Stimulated activated CD8-positive, alpha-beta memory T cell treated with anti-CD3 and anti-CD28 coated beads, Interleukin-4, amount 100 ng/mL, for 48 hours (primary cell): Measurements from ENCODE around the gene BCL3.
"Not testable (repeated sequence)": the region's sequence is repeated elsewhere in the genome, so short reads cannot be mapped to it uniquely, and the experiment has no call there.

Experiments
- DNase-seq: peaks from one replicate; pipeline ENCODE4 v3.0.0-alpha.2; 2020

The BCL3 gene

DNA sequence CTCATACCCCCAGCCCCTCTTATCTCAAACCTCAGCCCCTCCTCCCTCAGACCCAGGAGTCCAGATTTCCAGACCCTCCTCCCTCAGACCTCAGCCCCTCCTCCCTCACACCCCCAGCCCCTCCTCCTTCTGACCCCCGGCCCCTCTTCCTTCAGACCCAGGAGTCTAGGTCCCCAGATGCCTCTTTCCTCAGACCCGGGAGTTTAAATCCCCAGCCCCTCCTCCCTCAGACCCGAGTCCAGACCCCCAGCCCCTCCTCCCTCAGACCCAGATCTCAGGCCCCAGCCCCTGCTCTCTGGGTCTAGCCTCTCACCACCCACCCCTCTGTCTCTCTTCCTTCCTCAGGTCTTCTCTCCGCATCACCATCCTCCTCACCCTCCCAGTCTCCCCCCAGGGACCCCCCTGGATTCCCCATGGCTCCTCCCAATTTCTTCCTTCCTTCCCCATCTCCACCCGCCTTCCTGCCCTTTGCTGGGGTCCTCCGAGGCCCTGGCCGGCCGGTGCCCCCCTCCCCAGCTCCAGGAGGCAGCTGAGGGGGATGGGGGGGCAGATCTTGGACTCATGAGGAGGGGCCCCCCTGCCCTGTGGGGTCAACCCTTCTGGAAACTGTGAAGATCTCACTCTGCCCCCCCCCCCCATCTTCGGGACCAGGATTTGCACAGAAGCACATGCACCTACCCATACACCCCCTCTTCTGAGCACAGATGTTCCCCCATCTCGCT, 10.7 kb downstream of the BCL3 start:
- DNase-seq = no peak

DNA sequence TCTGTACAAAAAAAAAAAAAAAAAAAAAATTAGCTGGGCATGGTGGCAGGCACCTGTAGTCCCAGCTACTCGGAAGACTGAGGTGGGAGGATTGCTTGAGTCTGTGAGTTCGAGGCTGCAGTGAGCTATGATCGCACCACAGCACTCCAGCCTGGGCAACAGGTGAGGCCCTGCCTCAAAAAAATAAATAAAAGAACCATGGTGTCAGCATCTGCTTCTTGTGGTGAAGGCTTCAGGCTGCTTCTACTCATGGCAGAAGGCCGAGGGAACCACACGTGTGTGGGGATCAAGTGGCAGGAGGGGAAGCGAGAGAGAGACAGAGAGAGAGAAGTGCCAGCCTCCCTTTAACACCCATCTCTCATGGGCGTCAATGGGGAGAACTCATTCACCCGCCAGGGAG, 13.5 kb downstream of the BCL3 start:
- DNase-seq = no peak

DNA sequence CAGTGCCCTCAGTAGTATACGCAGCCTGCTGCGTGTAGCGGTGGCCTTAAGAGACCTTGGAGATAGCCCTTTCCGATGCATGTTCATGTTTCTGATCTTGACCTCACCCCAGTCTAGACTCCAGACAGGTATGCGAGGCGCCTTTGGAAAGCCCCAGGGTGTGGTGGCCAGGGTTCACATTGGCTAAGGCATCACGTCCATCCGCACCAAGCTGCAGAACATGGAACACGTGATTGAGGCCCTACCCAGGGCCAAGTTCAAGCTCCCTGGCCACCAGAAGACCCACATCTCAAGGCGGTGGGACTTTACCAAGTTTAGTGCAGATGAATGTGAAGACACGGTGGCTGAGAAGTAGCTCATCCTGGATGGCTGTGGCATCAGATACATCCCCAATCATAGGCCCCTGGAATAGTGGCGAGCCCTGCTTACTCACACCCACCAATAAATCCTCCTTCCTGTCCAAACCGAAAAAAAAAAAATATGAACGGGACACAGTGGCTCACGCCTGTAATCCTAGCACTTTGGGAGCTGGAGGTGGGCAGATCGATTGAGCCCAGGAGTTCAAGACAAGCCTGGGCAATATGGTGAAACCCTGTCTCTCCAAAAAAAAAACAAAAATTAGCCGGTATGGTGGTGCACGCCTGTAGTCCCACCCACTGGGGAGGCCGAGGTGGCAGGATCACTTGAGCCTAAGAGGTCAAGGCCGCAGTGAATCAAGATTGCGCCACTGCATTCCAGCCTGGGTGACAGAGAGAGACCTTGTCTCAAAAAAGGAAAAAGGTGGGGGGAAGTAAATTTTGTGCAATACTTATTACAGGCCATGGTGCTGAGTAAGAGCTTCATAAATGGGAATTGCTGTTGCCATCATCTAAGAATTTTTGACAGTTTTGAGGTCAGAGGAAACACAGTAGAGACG, 16.8 kb downstream of the BCL3 start:
- DNase-seq = no peak

DNA sequence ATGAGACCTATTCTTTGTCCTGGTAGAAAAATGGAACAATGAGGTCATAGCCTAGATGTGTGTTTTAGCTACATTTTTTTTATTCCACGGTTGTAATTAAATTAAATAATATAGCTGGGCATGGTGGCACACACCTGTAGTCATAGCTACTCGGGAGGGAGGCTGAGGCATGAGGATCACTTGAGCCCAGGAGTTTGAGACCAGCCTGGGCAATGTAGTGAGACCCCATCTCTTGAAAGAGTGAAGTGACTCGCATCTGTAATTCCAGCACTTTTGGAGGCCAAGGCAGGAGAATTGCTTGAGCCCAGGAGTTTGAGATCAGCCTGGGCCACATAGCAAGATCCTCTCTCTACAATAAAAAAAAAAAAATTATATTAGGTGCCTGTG, 17.4 kb downstream of the BCL3 start:
- no peak for DNase-seq

DNA sequence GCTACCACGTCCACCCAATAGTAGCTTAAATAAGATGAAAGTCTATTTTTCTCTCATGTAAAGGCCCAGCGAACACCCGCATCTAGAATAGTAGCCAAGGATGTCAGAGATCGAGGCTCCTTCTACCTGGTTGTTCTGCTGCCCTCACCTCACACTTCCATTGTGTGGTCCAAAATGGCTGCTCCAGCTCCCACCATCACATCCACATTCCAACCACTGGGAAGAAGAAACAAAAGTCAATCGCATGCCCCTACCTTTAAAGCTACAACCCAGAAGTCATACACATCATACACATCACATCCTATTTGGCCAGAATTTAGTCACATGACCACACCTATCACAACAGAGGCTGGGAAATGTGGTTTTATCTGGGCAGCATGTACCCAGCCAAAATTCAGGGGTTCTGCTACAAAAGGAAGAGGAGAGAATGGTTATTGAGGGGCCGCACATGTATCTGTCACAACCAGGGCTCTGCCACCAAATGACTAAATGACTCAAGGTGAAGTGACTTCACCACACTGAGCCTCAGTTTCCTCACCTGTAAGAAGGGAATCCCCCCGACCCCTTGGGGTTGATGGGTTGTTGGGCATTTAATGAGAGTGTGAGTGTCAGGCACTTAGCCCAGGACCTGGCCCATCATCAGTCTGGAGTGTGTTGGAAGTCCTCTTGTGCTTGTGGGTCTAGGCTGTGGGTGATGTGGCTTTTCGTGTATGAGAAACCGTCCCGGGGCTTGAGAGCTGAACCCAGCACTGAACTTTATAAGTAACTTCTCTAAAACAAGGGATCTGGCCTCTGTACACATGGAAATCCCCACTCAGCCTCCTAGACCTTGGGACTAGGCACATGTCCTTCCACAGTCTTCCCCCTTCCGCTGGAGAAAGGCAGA, 19.0 kb downstream of the BCL3 start:
- DNase-seq = peak; percentile 50

DNA sequence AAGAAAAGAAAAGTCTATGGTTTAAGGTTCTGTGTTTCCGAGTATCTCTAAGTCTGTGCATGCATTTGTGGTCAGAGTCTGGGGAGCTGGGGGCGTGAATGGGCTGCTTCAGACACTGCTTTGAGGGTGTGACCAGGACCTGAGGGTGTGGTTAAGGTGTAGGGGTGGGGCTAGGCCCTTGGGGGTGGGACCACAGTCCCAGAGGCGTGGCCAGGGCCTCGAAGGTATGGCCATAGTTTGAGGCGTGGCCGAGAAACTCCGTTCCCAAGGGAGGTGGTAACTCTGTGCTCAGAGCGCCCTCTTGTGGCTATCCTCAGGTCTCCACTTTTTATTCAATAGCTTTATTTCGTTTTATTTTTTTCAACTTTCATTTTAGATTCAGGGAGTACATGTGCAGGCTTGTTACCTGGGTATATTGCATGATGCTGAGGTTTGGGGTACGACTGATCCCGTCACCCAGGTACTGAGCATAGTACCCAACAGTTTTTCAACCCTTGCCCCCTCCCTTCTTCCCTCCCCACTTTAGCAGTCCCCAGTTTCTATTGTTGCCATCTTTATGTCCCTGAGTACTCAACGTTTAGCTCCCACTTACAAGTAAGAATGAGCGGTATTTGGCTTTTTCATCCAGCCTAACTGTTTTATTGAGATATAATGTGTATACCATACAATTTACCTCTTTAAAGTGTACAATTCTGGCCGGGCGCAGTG, 22.2 kb downstream of the BCL3 start:
- peak; percentile 99 for DNase-seq

DNA sequence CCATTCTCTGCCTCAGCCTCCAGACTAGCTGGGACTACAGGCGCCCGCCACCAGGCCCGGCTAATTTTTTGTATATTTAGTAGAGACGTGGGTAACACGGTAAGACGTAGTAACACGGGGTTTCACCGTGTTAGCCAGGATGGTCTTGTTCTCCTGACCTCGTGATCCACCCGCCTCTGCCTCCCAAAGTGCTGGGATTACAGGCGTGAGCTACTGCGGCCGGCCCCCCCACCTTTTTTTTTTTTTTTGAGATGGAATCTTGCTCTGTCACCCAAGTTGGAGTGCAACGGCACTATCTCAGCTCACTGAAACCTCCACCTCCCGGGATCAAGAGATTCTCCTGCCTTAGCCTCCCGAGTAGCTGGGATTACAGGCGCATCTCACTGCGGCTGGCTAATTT, 23.6 kb downstream of the BCL3 start:
- DNase-seq = not testable (repeated sequence)

DNA sequence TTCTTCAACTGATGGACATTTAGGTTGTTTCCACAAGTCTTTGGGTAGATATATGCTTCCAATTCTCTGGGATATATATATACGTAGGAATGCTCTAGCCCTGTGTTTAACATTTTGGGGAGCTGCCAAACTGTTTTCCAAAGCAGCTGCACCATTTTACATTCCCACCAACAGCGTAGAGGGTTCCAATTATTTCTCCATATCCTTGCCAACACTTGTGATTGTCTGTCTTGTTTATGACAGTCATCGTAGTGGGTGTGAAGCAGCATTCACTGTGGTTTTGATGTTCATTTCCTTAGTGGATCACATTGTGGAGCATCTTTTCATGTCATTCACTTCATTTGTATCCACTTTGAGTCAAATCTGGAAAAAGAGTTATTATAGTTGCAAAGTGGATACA, 24.5 kb downstream of the BCL3 start:
- DNase-seq = no peak

DNA sequence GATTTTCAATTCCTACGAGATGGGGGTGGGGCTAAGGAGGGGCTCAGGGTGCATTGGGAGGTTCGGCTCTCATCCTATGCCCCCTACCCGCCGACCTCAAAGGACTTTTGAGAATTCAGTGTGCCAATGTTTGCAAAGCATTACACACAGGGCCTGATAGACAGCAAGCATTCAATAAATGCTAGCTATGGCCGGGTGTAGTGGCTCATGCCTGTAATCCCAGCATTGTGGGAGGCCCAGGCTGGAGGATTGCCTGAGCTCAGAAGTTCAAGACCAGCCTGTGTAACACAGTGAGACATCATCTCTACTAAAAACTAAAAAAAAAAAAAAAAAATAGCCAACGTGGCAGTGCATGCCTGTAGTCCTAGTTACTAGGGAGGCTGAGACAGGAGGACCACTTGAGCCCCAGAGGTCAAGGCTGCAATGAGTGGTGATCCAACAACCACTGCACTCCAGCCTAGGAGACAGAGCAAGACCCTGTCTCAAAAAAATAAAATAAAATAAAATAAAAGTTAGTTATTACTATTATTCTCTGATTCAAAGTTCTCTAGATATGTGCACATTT, 27.2 kb downstream of the BCL3 start:
- no peak for DNase-seq

DNA sequence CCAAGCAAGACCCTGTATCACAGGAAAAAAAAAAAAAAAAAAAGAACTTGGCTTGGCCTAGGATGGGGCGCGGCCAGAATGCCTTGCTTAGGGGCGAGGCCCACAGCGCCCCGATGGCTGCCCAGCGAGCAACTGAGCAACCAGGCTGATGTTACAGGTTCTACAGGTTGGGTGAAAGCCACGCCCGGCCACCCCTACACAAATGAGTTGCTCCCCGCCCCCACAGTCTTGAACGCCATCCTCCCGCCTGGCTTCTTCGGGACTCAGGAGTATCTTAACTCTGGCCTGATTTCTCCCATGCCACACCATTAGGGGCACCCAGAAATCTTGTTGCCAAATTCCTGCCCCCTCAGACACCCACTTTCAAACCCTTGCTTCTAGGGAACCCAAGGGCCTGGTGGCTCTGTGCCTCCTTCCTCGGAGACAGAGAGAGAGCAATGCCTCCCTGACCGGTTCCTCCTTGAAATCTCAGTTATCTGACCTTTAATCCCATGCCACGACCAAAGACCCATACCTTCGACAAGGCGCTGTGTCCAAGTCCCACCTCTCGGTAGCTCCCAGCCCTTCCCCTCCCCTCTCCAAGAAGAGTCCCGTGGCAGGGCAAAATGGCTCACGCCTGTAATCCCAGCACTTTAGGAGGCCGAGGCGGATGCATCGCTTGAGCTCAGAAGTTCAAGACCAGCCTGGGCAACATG, 28.0 kb downstream of the BCL3 start:
- no peak for DNase-seq

DNA sequence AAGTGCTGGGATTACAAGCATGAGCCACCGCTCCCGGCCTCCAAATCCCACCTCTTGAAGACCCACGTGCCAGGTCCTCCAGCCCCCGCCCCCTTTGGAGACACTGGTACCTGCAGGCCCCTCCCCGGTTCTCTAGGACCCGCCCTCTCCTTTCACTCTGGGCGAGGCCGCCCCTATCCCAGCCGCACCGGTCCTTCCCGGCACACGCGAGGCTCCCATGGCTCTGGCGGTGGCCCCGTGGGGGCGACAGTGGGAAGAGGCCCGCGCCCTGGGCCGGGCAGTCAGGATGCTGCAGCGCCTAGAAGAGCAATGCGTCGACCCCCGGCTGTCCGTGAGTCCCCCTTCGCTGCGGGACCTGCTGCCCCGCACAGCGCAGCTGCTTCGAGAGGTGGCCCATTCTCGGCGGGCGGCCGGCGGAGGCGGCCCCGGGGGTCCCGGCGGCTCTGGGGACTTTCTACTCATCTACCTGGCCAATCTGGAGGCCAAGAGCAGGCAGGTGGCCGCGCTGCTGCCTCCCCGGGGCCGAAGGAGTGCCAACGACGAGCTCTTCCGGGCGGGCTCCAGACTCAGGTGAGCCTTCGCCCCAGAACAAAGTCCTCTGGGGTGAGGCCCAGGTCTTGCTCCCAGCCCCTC, 29.3 kb downstream of the BCL3 start, which contains the start of gene CBLC:
TSS of gene CBLC (plus strand) at position 176 of the 633 bp plus-strand sequence. CDS start at position 218, 42 bp downstream.
- no peak for DNase-seq

DNA sequence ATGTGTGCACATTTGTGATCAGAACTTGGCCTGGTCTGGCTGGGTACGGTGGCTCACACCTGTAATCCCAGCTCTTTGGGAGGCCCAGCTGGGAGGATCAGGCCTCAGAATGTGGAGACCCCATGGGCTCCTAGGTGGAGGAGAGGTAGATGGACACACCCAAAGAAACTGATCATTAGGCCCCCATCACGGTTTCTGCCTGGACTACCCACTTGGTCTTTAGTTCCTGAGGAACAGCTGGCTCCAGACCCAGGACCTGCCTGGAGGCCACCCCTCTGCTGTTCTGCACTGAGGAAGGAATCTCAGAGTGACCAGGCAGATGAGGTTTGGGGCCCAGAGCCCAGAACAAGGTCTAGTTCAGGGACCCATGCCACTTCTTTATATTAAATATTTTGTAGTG, 30.6 kb downstream of the BCL3 start:
- no peak for DNase-seq

DNA sequence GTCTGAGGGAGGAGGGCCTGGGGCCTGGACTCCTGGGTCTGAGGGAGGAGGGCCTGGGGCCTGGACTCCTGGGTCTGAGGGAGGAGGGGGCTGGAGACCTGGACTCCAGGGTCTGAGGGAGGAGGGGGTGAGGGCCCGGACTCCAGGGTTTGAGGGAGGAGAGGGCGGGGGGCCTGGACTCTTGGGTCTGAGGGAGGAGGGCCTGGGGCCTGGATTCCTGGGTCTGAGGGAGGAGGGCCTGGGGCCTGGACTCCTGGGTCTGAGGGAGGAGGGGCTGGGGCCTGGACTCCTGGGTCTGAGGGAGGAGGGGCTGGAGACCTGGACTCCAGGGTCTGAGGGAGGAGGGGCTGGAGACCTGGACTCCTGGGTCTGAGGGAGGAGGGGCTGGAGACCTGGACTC, 33.2 kb downstream of the BCL3 start:
- DNase-seq = not testable (repeated sequence)

DNA sequence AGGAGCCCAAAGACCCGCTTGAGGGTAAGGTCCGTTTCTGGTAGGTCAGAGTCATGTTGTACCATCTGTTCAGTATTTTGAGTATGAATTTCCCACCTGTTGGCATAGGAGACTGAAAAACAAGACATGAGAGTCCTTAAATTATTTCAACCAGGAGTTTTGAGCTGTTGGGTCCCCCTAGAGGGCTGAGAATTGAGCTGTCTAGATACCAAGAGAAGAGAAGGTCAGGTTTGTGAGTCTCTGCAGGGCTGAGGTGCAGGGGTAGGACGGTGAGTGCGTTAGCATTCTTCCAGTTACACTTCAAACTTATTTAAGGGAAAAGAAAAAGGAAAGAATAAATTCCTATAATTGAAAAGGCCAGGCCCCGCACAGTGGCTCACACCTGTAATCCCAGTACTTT, 34.2 kb downstream of the BCL3 start:
- DNase-seq = no peak

DNA sequence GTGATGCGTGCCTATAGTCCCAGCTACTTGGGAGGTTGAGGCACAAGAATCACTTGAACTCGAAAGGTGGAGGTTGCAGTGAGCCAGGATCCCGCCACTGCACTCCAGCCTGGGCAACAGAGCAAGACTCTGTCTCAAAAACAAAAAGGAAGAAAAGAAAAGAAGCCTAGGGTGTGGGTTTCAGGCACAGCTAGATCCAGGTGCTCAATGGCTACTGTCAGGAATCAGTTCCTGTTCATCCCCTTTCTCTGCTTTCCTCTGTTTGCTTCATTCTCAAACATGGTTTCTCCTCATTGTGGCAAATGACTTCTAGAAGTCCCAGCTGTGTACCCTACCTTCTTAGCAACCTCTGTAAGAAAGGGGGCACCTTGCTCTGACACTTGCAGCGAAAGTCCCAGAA, 35.0 kb downstream of the BCL3 start:
- DNase-seq = no peak

DNA sequence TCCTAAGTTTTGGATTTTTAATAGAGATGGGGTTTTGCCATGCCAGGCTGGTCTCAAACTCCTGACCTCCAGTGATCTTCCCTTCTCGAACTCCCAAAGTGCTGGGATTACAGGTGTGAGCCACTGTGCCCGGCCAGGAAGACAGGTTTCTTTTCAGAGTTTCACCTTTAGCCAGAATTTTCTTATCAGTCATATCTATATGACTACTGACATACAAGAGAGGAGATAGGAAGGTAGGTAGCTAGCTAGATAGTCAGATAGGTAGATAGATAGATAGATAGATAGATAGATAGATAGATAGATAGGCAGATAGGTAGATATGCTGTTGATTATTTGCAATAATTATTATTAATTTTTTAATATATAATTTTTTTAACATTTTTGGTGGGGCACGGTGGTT, 36.8 kb downstream of the BCL3 start:
- DNase-seq = no peak

DNA sequence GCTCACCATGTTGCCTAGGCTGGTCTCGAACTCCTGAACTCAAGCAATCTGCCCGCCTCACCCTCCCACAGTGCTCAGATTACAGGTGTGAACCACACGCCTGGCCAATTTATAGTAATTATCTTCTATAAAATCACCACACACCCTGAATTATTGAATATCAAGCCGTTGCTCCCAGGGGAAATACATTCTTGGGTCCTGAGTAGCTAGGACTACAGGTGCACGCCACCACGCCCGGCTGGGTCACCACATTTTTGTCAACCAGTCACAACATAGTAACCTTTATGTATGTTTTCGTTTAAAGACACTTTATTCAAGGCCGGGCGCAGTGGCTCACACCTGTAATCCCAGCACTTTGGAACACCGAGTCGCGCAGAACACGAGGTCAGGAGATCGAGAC, 37.5 kb downstream of the BCL3 start:
- DNase-seq = no peak

DNA sequence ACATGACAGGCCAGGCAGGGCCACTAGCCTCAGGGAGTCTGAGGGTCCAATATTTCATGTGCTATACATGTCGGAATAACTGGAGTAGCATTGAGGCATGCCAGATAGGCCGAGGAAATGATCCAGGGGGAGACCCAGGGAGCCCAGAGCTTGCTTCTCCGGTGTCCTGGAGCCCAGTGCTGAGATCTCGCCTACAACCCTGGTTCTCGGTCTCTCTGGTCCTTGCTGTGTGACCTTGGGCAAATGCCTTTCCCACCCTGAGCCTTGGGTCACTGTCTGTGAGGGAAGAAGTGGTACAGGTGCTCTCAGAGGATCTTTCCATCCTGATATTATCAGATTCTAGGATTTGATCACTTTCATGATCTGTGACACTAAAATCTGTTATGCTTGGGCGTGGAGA, 40.5 kb downstream of the BCL3 start:
- no peak for DNase-seq

DNA sequence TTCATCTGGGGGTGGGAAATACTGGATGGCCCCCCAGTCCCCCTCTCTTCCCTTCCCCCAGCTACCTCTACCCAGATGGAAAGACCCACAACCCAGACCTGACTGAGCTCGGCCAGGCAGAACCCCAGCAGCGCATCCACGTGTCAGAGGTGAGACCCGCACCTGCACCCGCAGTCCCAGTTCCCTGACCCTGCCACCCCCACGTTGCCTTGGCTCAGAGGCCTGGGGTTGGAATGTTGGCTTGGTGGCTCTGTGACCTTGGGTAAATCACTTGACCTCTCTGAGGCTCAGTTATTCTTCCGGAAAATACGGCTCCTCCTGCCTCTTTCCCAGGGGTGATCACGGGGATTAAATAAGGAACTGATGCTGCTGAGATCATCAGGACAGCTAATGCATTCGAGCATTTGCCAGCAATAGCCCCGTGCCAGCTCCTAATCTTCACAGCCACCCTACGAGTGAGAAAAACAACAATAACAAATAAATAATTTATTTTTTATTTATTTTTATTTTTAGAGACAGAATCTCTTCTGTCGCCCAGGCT, 41.5 kb downstream of the BCL3 start:
- no peak for DNase-seq

DNA sequence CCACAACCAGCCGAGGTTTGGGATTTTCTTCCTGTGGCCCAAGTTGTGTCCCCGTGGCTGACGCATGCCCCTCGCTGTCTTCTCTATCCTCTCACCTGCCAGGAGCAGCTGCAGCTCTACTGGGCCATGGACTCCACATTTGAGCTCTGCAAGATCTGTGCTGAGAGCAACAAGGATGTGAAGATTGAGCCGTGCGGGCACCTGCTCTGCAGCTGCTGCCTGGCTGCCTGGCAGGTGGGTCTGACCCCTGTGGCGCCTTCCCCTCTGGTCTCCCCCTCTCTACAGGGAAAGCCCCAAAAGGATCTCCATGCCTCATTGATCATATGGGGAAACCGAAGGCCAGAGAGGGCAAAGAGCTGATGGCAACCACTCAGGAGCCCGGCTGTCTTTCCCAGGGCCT, 43.8 kb downstream of the BCL3 start:
- no peak for DNase-seq

DNA sequence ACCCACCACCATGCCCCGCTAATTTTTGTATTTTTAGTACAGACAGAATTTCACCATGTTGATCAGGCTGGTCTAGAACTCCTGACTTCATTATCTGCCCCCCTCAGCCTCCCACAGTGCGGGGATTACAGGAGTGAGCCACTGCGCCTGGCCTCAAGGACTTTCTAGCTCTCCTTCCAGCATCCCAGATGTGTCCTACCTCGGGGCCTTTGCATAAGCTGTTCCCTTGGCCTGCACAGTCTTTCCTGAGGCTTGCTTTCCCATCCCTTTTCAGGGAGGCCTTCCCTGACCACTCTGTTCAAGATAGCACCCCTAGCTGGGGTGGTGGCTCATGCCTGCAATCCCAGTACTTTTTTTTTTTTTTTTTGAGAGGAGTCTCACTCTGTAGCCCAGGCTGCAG, 46.1 kb downstream of the BCL3 start:
- DNase-seq = no peak
